Measurements from ENCODE around the gene DNAJC22. TPM values are rescaled to one million over a fixed set of nuclear protein-coding genes. Genes with fewer than 3 reads are reported as not detected.
"Not testable (repeated sequence)": the region's sequence is repeated elsewhere in the genome, so short reads cannot be mapped to it uniquely, and the experiment has no call there.

The DNAJC22 gene
- total RNA-seq, 1 donor from 2014 or later: 15.3 TPM

GRCh38 chr12:49305762-49306510, 40.8 kb upstream of the DNAJC22 start:
- no peaks in the 10 kb centered on the region for H3K9me3 Mint-ChIP-seq
- no peak for TF ChIP-seq CTCF (IDR thresholded peaks at IDR 0.05; ENCODE audit: unreplicated experiment)
- peaks cover 51% of the 10 kb centered on the region for H3K27me3 Mint-ChIP-seq (ENCODE audit: low read depth)
- no peak overlapping the region for H3K4me3 Mint-ChIP-seq
- peaks cover 7% of the 10 kb centered on the region for H3K4me1 Mint-ChIP-seq
- no peaks in the 10 kb centered on the region for H3K36me3 Mint-ChIP-seq
- DNase-seq (ENCODE audit: low spot score in 2 of 2, unreplicated experiment in 2 of 2): no peak
- no peak overlapping the region for H3K27ac Mint-ChIP-seq

- H3K27ac Mint-ChIP-seq: no peak overlapping the region
- no peaks in the 10 kb centered on the region for H3K36me3 Mint-ChIP-seq
- peaks cover 7% of the 10 kb centered on the region for H3K4me1 Mint-ChIP-seq
- DNase-seq (ENCODE audit: low spot score in 2 of 2, unreplicated experiment in 2 of 2): no peak
- H3K9me3 Mint-ChIP-seq: peaks cover 3% of the 10 kb centered on the region
- H3K4me3 Mint-ChIP-seq: no peak overlapping the region
- no peak for TF ChIP-seq CTCF (IDR thresholded peaks at IDR 0.05; ENCODE audit: unreplicated experiment)
- peaks cover 39% of the 10 kb centered on the region for H3K27me3 Mint-ChIP-seq (ENCODE audit: low read depth)
These were observed 37.3 kb upstream of the DNAJC22 start for GRCh38 chr12:49309386-49309785.

GRCh38 chr12:49310451-49311000, 36.2 kb upstream of the DNAJC22 start:
- not testable (repeated sequence) for H3K27ac Mint-ChIP-seq

GRCh38 chr12:49314811-49315210, 31.9 kb upstream of the DNAJC22 start:
- H3K4me1 Mint-ChIP-seq: no peaks in the 10 kb centered on the region
- DNase-seq (ENCODE audit: low spot score in 2 of 2, unreplicated experiment in 2 of 2): no peak
- no peak for TF ChIP-seq CTCF (IDR thresholded peaks at IDR 0.05; ENCODE audit: unreplicated experiment)
- peaks cover 3% of the 10 kb centered on the region for H3K9me3 Mint-ChIP-seq
- no peak overlapping the region for H3K4me3 Mint-ChIP-seq
- H3K27me3 Mint-ChIP-seq (ENCODE audit: low read depth): peaks cover 19% of the 10 kb centered on the region
- no peak overlapping the region for H3K27ac Mint-ChIP-seq
- H3K36me3 Mint-ChIP-seq: no peaks in the 10 kb centered on the region

More at GRCh38 chr12:49310451-49311000, 36.2 kb upstream of the DNAJC22 start:
- not testable (repeated sequence) for H3K9me3 Mint-ChIP-seq; H3K36me3 Mint-ChIP-seq; H3K4me3 Mint-ChIP-seq; DNase-seq (ENCODE audit: low spot score in 2 of 2, unreplicated experiment in 2 of 2); H3K4me1 Mint-ChIP-seq
- H3K27me3 Mint-ChIP-seq (ENCODE audit: low read depth): peaks cover 38% of the 10 kb centered on the region

GRCh38 chr12:49317118-49317517, 29.6 kb upstream of the DNAJC22 start:
- DNase-seq (ENCODE audit: low spot score in 2 of 2, unreplicated experiment in 2 of 2); H3K9me3 Mint-ChIP-seq; H3K4me3 Mint-ChIP-seq; H3K4me1 Mint-ChIP-seq; H3K27ac Mint-ChIP-seq; H3K36me3 Mint-ChIP-seq: not testable (repeated sequence)
- peaks cover 12% of the 10 kb centered on the region for H3K27me3 Mint-ChIP-seq (ENCODE audit: low read depth)

GRCh38 chr12:49320411-49321103, 26.1 kb upstream of the DNAJC22 start:
- H3K4me3 Mint-ChIP-seq; DNase-seq (ENCODE audit: low spot score in 2 of 2, unreplicated experiment in 2 of 2); H3K9me3 Mint-ChIP-seq; H3K27ac Mint-ChIP-seq; H3K27me3 Mint-ChIP-seq (ENCODE audit: low read depth); H3K36me3 Mint-ChIP-seq: not testable (repeated sequence)
- H3K4me1 Mint-ChIP-seq: peaks cover 19% of the 10 kb centered on the region

GRCh38 chr12:49322367-49322707, 24.4 kb upstream of the DNAJC22 start:
- no peak for TF ChIP-seq CTCF (IDR thresholded peaks at IDR 0.05; ENCODE audit: unreplicated experiment)
- Mint-ChIP-seq H3K4me3 (peak overlapping the region; percentile 95), H3K27me3 (ENCODE audit: low read depth) (peaks cover 8% of the 10 kb centered on the region), H3K27ac (peak overlapping the region; percentile 92), H3K36me3 (peaks cover under 1% of the 10 kb centered on the region), H3K4me1 (peaks cover 19% of the 10 kb centered on the region), H3K9me3 (no peaks in the 10 kb centered on the region)
- DNase-seq (ENCODE audit: low spot score in 2 of 2, unreplicated experiment in 2 of 2): no peak
